Prostate gland (tissue), 2 donors: ENCODE data around the gene SAMD10. TPM values are rescaled to one million over a fixed set of nuclear protein-coding genes. Genes with fewer than 3 reads are reported as not detected.
"Not testable (repeated sequence)": the region's sequence is repeated elsewhere in the genome, so short reads cannot be mapped to it uniquely, and the experiment has no call there.

Experiments used
- DNase-seq: peaks from one replicate; pipeline ENCODE4 v3.0.0-alpha.2; 2019; ENCODE audit warnings: low spot score
- H3K27ac ChIP-seq, 2 donors: fragments of 200-600 bp; sonication (generic); 2 replicates each; pipeline ENCODE4 v1.5.1; 2017 to 2019
- H3K27me3 ChIP-seq: fragments of 200-600 bp; sonication (generic); replicated peaks from 2 replicates; pipeline ENCODE4 v1.5.1; 2019; ENCODE audit not compliant: insufficient read depth
- H3K36me3 ChIP-seq, 2 donors: fragments of 200-600 bp; sonication (generic); 1 replicate in 1 of 2; 2 replicates in 1 of 2; pipeline versions ENCODE4 v1.5.1 to v1.8.1; 2017 to 2019
- H3K4me1 ChIP-seq: fragments of 200-600 bp; sonication (generic); replicated peaks from 2 replicates; pipeline ENCODE4 v1.5.1; 2019
- H3K4me3 ChIP-seq, 2 donors: fragments of 200-600 bp; sonication (generic); 2 replicates each; pipeline ENCODE4 v1.5.1; 2017 to 2019
- H3K9me3 ChIP-seq: fragments of 200-600 bp; sonication (generic); 2 replicates; pipeline ENCODE4 v1.5.1; 2017
- POLR2A ChIP-seq: fragments of 450-650 bp; IDR thresholded peaks from one replicate; pipeline ENCODE4 v1.6.1; 2016; ENCODE audit warnings: antibody characterized with exemption, mild to moderate bottlenecking
- POLR2AphosphoS5 ChIP-seq: sonication (generic); formaldehyde crosslinking; IDR thresholded peaks from one replicate; pipeline ENCODE4 v1.6.1; 2017; ENCODE audit warnings: antibody characterized with exemption
- WGBS: methylation state at CpG from one replicate; pipeline ENCODE4 v1.1.5; 2018; 5-methylcytosine and 5-hydroxymethylcytosine counted together
- intact Hi-C: fragments of 100-400 bp; cut with DNase I; formaldehyde crosslinking; loops from one replicate; pipeline ENCODE4 v1.14.2; 2022
- total RNA-seq, 2 donors: library from RNA; depleted of rRNA; stranded (reverse); fragments of >200 nt; gene quantifications; one replicate each; pipeline ENCODE4 v1.1.0, GENCODE V29; 2016
- TF ChIP-seq, protein P1 (sequence below), 4 experiments: fragments of 200-600 bp in 2 of 4; fragments of 450-650 bp in 2 of 4; sonication (generic) in 2 of 4; IDR thresholded peaks; 1 replicate in 3 of 4; 2 replicates in 1 of 4; pipeline ENCODE4 v1.5.1; 2016 to 2019; ENCODE audit warnings: antibody characterized with exemption in 4 of 4, mild to moderate bottlenecking in 2 of 4, moderate library complexity in 2 of 4

SAMD10 gene
- total RNA-seq, 2 donors from 2014 or later, result 6.0 to 14.7 TPM

DNA sequence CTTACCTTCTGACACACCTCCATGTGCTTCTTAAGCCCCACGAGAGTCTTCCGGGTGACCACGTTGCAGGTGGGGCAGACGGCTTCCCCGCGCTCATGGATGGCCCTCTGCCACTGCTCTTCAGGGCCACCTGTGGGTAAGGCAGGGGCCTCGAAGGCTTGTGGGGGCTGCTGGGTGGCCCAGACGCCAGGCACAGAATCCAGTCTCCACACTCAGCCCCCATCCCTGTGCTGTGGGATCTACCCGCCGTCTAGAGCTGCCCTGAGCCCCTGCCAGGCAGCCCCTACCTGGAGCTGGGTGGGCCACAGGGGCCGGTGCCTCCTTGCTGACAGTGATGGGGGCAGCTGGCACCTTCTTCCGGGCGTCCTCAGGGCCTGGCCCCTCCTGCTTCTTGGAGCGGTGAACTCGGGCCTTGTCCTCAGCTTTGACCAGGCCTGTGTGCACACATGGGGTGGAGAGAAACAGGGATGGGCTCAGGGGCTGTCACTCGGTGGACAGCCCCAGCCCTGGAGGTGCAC lies 15.6 kb downstream of the SAMD10 start:
- peaks cover 6% of the 10 kb centered on the region for H3K4me1 ChIP-seq
- 93% methylated on average over 16 of the region's 16 CpGs for WGBS
- no peak for TF ChIP-seq POLR2A
- TF ChIP-seq, protein P1, sequence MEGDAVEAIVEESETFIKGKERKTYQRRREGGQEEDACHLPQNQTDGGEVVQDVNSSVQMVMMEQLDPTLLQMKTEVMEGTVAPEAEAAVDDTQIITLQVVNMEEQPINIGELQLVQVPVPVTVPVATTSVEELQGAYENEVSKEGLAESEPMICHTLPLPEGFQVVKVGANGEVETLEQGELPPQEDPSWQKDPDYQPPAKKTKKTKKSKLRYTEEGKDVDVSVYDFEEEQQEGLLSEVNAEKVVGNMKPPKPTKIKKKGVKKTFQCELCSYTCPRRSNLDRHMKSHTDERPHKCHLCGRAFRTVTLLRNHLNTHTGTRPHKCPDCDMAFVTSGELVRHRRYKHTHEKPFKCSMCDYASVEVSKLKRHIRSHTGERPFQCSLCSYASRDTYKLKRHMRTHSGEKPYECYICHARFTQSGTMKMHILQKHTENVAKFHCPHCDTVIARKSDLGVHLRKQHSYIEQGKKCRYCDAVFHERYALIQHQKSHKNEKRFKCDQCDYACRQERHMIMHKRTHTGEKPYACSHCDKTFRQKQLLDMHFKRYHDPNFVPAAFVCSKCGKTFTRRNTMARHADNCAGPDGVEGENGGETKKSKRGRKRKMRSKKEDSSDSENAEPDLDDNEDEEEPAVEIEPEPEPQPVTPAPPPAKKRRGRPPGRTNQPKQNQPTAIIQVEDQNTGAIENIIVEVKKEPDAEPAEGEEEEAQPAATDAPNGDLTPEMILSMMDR (IDR thresholded peaks at IDR 0.05), result no peak
- TF ChIP-seq POLR2AphosphoS5, result no peak
- H3K9me3 ChIP-seq, result no peaks in the 10 kb centered on the region
- DNase-seq, result no peak
- no peak overlapping the region for H3K27ac ChIP-seq
- no peak overlapping the region for H3K4me3 ChIP-seq
- H3K36me3 ChIP-seq, result peaks cover 0 to 17% of the 10 kb centered on the region in 2 donors
- intact Hi-C loops, result loop anchor here (10.0 kb wide), 2 partner anchors 219 to 339 kb away; partner anchors contain the start of gene GMEB2
- H3K27me3 ChIP-seq, result no peaks in the 10 kb centered on the region

DNA sequence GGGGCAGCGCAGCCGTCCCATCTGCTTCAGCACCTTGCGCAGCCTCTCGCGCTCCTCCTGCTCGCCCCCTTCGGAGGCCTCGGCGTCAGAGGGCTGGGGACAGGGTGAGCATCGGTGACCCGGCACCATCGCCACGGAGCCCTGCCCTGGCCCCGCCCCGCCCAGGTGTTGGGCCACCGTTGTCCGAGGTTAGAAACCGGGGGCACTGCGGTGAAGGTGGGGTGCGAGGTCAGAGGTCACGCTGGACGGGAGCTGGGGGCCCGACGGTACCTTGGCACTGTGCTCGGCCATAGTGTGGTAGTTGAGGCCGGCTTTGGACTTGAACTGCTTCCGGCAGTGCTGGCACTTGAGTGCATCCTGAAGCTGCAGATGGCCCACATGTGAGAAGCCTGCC lies 16.1 kb downstream of the SAMD10 start:
- H3K4me1 ChIP-seq, result peaks cover under 1% of the 10 kb centered on the region
- WGBS, result 91% methylated on average over 24 of the region's 27 CpGs
- intact Hi-C loops, result loop anchor here (10.0 kb wide), 2 partner anchors 219 to 339 kb away; partner anchors contain the start of gene GMEB2
- TF ChIP-seq, protein P1 (IDR thresholded peaks at IDR 0.05), result no peak
- TF ChIP-seq POLR2AphosphoS5, result no peak
- no peak for TF ChIP-seq POLR2A
- DNase-seq, result no peak
- no peak overlapping the region for H3K4me3 ChIP-seq
- H3K27me3 ChIP-seq, result no peaks in the 10 kb centered on the region
- H3K36me3 ChIP-seq, result peaks cover 0 to 17% of the 10 kb centered on the region in 2 donors
- no peaks in the 10 kb centered on the region for H3K9me3 ChIP-seq
- no peak overlapping the region for H3K27ac ChIP-seq

DNA sequence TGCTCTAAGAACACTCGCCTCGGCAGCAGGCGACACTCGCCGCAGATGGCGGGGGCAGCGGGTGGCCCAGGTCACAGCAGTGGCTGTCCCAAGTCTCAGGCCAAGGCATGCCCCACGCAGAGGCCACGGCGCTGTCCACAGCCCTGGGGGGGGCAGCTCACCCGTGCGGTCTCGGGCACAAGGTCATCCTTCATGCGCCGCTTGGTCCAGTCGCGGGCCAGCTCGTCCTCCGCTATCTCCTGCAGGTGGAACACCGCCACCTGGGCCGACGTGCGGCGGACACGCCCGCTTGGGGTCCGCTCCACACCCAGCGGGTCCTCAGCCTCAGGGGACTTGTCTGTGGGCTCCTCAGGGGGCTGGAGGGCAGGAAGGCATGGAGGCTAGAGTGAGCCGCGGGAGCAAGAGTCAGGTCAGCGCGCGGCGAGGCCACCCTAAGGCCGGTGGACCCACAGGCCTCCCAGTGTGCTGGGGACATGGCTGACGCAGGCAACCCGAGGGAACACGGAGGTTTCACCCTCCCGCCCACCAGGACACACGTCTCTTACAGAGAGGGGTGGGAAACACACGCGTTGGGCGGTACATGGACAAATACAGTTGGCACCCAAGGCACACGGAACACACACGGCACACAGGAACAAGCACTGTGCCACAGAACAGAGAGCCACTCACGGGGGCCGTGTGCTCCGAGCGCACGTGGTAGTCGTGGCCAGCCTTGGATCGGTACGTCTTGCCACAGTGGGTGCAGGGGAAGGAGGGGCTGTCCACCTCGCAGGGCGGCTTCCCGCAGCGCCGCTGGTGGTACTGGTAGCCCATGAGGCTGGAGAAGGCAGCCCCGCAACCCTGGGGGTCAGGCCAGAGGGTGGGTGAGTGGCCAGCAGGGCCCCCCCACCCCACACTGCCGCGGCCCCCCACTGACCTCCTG lies 16.8 kb downstream of the SAMD10 start:
- peaks cover 0 to 17% of the 10 kb centered on the region in 2 donors for H3K36me3 ChIP-seq
- H3K9me3 ChIP-seq, result no peaks in the 10 kb centered on the region
- H3K4me1 ChIP-seq, result peaks cover 3% of the 10 kb centered on the region
- H3K4me3 ChIP-seq, result no peak overlapping the region
- intact Hi-C loops, result loop anchor here (10.0 kb wide), 2 partner anchors 218 to 338 kb away; partner anchors contain the start of gene GMEB2
- 93% methylated on average over 46 of the region's 61 CpGs for WGBS
- DNase-seq, result no peak
- no peak for TF ChIP-seq POLR2A
- TF ChIP-seq, protein P1 (IDR thresholded peaks at IDR 0.05), result no peak
- no peak for TF ChIP-seq POLR2AphosphoS5
- H3K27ac ChIP-seq, result no peak overlapping the region
- H3K27me3 ChIP-seq, result no peaks in the 10 kb centered on the region

DNA sequence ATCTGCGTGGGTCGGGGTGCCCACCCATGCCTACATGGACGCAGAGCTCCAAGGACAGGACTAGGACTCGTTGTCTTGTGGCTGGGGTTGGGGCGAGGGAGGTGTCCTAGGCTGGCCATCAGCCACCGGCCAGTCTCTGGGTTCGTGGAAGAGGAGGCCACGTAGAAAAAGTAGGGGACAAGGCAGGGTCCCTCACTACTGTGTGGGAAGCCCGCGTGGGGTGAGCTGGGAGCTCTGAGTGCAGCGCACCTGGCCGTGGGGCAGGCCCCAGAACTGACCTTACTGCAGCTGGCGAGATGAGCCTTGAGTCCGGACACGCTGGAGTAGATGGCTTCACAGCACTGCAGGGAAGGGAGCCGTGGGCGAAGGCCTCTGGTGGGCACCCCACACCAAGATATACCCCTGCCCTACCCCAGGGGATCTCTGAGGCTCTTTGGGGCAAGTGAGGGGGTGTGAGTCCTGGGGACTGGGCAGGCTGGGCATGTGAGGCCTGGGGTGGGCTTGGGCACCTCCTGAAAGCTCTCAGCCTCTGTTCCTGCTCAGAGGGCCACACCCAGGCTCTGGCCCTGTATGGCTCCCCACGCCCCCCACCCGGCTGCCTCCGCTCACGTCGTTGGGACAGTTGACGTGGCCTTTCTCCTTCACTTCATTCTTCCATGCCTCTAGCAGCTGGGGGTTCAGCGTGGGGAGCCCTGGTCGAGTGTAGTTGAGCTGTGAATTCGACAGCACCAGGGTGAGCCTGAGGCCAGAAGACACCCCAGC lies 17.6 kb downstream of the SAMD10 start:
- TF ChIP-seq POLR2AphosphoS5, result no peak
- TF ChIP-seq, protein P1 (IDR thresholded peaks at IDR 0.05), result no peak
- TF ChIP-seq POLR2A, result no peak
- peaks cover 9% of the 10 kb centered on the region for H3K4me1 ChIP-seq
- 90% methylated on average over 26 of the region's 26 CpGs for WGBS
- H3K27me3 ChIP-seq, result no peaks in the 10 kb centered on the region
- no peak for DNase-seq
- H3K27ac ChIP-seq, result no peak overlapping the region
- H3K4me3 ChIP-seq, result no peak overlapping the region
- intact Hi-C loops, result loop anchor here (10.0 kb wide), 2 partner anchors 217 to 337 kb away; partner anchors contain the start of gene GMEB2
- H3K9me3 ChIP-seq, result no peaks in the 10 kb centered on the region
- peaks cover 0 to 17% of the 10 kb centered on the region in 2 donors for H3K36me3 ChIP-seq

DNA sequence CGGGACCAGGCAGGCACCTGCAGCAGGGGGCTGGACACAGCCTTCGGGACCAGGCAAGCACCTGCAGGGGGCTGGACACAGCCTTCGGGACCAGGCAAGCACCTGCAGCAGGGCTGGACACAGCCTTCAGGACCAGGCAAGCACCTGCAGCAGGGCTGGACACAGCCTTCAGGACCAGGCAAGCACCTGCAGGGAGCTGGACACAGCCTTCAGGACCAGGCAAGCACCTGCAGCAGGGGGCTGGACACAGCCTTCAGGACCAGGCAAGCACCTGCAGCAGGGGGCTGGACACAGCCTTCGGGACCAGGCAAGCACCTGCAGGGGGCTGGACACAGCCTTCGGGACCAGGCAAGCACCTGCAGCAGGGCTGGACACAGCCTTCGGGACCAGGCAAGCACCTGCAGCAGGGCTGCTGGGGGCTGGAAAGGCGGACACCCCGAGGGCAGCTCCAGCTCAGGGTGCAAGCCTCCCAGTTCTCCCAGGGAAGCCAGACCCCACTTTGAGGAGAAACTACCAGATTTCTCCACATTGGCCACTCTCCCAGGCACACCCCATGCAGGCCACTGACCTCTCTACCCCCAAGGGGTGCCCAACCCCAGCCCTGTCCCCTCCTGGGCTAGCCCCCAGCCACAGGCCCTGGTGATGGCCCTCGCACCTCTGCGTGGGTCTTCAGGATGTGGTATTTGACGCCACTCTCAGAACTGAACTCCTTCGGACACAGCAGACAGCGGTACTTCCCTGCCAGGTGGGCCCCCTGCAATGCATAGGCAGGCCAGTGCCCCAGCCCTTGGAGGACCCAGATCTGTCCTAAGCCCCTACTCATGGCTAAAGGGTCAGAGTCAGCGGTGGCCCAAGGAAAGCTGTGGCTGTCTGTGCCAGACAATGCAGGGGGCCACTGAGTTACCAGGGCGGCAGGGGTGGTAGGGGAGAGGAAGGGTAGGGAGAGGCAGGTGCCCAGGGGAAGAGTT lies 18.5 kb downstream of the SAMD10 start:
- intact Hi-C loops, result loop anchor here (10.0 kb wide), 2 partner anchors 216 to 336 kb away; partner anchors contain the start of gene GMEB2
- not testable (repeated sequence) for H3K27me3 ChIP-seq, H3K4me3 ChIP-seq, DNase-seq, H3K4me1 ChIP-seq, H3K9me3 ChIP-seq, H3K27ac ChIP-seq
- peaks cover 0 to 17% of the 10 kb centered on the region in 2 donors for H3K36me3 ChIP-seq
- 89% methylated on average over 14 of the region's 15 CpGs for WGBS
